Measurements from ENCODE around the gene NR1H2.

DNA sequence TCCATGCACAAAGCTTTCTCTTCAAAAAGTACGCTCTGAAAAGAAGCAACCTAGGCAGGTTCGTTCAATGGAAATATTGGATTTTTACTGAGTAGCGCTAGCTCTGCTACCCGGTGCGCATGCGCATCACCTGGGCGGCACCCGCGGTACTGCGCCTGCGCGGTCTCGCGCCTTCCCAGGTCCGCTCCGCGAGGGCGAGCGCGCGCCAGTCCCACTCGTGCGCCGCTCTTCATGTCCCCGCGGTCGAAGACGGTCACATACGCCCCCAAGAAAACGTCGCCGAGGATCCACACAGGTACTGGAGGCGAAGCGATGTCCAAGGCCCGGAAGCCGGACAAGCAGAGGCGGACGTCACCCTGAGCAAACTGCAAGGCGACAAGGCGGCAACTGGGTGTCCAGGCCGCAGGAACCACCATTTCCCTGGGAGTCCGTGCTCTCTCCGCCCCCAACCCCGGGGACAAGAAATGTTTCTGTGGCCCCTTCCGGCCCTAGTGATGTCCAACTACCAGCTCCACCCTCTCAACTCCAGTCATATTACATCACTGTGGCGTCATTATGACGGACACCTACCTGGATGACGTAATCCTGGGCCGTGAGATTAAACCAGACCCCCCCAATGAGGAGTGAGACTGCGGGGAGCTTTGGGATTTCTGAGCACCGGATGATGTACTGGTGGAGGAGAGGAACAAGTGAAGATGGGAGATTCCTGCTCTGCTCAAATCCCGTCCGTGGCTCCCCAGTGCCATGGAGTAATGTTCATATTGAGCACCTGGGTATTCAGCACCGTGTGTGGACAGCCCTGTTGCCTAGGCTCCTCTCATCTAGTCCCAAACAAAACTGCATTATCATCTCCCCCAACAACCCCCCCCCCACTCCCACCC, 42.3 kb upstream of the NR1H2 start:
- TF ChIP-seq, protein P1, sequence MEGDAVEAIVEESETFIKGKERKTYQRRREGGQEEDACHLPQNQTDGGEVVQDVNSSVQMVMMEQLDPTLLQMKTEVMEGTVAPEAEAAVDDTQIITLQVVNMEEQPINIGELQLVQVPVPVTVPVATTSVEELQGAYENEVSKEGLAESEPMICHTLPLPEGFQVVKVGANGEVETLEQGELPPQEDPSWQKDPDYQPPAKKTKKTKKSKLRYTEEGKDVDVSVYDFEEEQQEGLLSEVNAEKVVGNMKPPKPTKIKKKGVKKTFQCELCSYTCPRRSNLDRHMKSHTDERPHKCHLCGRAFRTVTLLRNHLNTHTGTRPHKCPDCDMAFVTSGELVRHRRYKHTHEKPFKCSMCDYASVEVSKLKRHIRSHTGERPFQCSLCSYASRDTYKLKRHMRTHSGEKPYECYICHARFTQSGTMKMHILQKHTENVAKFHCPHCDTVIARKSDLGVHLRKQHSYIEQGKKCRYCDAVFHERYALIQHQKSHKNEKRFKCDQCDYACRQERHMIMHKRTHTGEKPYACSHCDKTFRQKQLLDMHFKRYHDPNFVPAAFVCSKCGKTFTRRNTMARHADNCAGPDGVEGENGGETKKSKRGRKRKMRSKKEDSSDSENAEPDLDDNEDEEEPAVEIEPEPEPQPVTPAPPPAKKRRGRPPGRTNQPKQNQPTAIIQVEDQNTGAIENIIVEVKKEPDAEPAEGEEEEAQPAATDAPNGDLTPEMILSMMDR (IDR thresholded peaks at IDR 0.05; ENCODE audit: low read depth, low read length, missing input control) = no peak
- TF ChIP-seq GABPA (IDR thresholded peaks at IDR 0.05 in 1 of 2, conservative IDR thresholded peaks at IDR 0.05 in 1 of 2) = no peak
- TF ChIP-seq EGR1 (IDR thresholded peaks at IDR 0.05; ENCODE audit: low read depth in 2 of 2) = no peak
- no peak for TF ChIP-seq SP1 (IDR thresholded peaks at IDR 0.05)
- TF ChIP-seq, protein P2, sequence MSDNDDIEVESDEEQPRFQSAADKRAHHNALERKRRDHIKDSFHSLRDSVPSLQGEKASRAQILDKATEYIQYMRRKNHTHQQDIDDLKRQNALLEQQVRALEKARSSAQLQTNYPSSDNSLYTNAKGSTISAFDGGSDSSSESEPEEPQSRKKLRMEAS (IDR thresholded peaks at IDR 0.05) = peak; percentile 64
- no peak for TF ChIP-seq TAF1 (conservative IDR thresholded peaks at IDR 0.05)
- TF ChIP-seq, protein P3, sequence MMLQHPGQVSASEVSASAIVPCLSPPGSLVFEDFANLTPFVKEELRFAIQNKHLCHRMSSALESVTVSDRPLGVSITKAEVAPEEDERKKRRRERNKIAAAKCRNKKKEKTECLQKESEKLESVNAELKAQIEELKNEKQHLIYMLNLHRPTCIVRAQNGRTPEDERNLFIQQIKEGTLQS (IDR thresholded peaks at IDR 0.05) = peak; percentile 30
- TF ChIP-seq, protein P4, sequence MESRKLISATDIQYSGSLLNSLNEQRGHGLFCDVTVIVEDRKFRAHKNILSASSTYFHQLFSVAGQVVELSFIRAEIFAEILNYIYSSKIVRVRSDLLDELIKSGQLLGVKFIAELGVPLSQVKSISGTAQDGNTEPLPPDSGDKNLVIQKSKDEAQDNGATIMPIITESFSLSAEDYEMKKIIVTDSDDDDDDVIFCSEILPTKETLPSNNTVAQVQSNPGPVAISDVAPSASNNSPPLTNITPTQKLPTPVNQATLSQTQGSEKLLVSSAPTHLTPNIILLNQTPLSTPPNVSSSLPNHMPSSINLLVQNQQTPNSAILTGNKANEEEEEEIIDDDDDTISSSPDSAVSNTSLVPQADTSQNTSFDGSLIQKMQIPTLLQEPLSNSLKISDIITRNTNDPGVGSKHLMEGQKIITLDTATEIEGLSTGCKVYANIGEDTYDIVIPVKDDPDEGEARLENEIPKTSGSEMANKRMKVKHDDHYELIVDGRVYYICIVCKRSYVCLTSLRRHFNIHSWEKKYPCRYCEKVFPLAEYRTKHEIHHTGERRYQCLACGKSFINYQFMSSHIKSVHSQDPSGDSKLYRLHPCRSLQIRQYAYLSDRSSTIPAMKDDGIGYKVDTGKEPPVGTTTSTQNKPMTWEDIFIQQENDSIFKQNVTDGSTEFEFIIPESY (IDR thresholded peaks at IDR 0.05) = no peak
- no peak for TF ChIP-seq RAD21 (IDR thresholded peaks at IDR 0.05)
- TF ChIP-seq JUND (IDR thresholded peaks at IDR 0.05) = no peak
- no peak for TF ChIP-seq FOXA2 (IDR thresholded peaks at IDR 0.05)
- TF ChIP-seq, protein P5, sequence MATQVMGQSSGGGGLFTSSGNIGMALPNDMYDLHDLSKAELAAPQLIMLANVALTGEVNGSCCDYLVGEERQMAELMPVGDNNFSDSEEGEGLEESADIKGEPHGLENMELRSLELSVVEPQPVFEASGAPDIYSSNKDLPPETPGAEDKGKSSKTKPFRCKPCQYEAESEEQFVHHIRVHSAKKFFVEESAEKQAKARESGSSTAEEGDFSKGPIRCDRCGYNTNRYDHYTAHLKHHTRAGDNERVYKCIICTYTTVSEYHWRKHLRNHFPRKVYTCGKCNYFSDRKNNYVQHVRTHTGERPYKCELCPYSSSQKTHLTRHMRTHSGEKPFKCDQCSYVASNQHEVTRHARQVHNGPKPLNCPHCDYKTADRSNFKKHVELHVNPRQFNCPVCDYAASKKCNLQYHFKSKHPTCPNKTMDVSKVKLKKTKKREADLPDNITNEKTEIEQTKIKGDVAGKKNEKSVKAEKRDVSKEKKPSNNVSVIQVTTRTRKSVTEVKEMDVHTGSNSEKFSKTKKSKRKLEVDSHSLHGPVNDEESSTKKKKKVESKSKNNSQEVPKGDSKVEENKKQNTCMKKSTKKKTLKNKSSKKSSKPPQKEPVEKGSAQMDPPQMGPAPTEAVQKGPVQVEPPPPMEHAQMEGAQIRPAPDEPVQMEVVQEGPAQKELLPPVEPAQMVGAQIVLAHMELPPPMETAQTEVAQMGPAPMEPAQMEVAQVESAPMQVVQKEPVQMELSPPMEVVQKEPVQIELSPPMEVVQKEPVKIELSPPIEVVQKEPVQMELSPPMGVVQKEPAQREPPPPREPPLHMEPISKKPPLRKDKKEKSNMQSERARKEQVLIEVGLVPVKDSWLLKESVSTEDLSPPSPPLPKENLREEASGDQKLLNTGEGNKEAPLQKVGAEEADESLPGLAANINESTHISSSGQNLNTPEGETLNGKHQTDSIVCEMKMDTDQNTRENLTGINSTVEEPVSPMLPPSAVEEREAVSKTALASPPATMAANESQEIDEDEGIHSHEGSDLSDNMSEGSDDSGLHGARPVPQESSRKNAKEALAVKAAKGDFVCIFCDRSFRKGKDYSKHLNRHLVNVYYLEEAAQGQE (IDR thresholded peaks at IDR 0.05) = peak; percentile 67
- no peak for TF ChIP-seq YY1 (IDR thresholded peaks at IDR 0.05)
- no peak for TF ChIP-seq RXRA (IDR thresholded peaks at IDR 0.05)
